Fibroblast of lung (primary cell): ENCODE results near the gene ZBTB7B. TPM values are rescaled to one million over a fixed set of nuclear protein-coding genes. Genes with fewer than 3 reads are reported as not detected.
A peak's percentile ranks its signal among the peaks of the same experiment; 100 is the strongest.

ENCODE experiments used
- DNase-seq, 2 donors: peaks; one replicate each; pipeline versions ENCODE4 v3.0.0 to v3.0.0-alpha.2; 2010; ENCODE audit warnings: low read depth in 2 of 2
- H2AFZ ChIP-seq: 2 replicates; pipeline ENCODE4 v1.5.1; 2012; ENCODE audit warnings: low read length, control low read depth, inconsistent platforms
- H3K27ac ChIP-seq: 2 replicates; pipeline ENCODE4 v1.5.1; 2011; ENCODE audit warnings: low read length, control low read depth; ENCODE audit not compliant: insufficient read depth
- H3K27me3 ChIP-seq: 2 replicates; pipeline ENCODE4 v1.5.1; 2011; ENCODE audit warnings: mild to moderate bottlenecking, low read length; ENCODE audit not compliant: control insufficient read depth, insufficient read depth
- H3K36me3 ChIP-seq: 2 replicates; pipeline ENCODE4 v1.5.1; 2011; ENCODE audit warnings: low read length; ENCODE audit not compliant: control insufficient read depth, insufficient read depth
- H3K4me1 ChIP-seq: 2 replicates; pipeline ENCODE4 v1.5.1; 2011; ENCODE audit warnings: low read length; ENCODE audit not compliant: control insufficient read depth, insufficient read depth; ENCODE audit errors: extremely low read depth
- H3K4me2 ChIP-seq: 2 replicates; pipeline ENCODE4 v1.5.1; 2011; ENCODE audit warnings: low read length, control low read depth; ENCODE audit not compliant: insufficient read depth; ENCODE audit errors: extremely low read depth
- H3K4me3 ChIP-seq, 4 experiments: fragments of 200-600 bp in 1 of 4; sonication (generic) in 1 of 4; replicated peaks in 1 of 4; 2 replicates each; pipeline ENCODE4 v1.5.1; 2011 to 2016; ENCODE audit warnings: low read length in 4 of 4, low read depth in 3 of 4, mild to moderate bottlenecking in 3 of 4, control low read depth in 2 of 4, inconsistent platforms in 1 of 4, mixed read lengths in 1 of 4; ENCODE audit not compliant: insufficient read depth in 1 of 4; ENCODE audit errors: control extremely low read depth in 1 of 4
- H3K79me2 ChIP-seq: 2 replicates; pipeline ENCODE4 v1.5.1; 2012; ENCODE audit warnings: mild to moderate bottlenecking, low read length, inconsistent platforms; ENCODE audit not compliant: control insufficient read depth, insufficient read depth
- H3K9ac ChIP-seq: 2 replicates; pipeline ENCODE4 v1.5.1; 2011; ENCODE audit warnings: mild to moderate bottlenecking, low read length, control low read depth; ENCODE audit not compliant: insufficient read depth
- H3K9me3 ChIP-seq: 2 replicates; pipeline ENCODE4 v1.5.1; 2012; ENCODE audit warnings: low read depth, low read length; ENCODE audit not compliant: control insufficient read depth, insufficient read depth
- H4K20me1 ChIP-seq: 2 replicates; pipeline ENCODE4 v1.5.1; 2011; ENCODE audit warnings: low read length; ENCODE audit not compliant: control insufficient read depth, insufficient read depth; ENCODE audit errors: extremely low read depth
- CTCF ChIP-seq, 2 donors: IDR thresholded peaks in 1 of 2; conservative IDR thresholded peaks in 1 of 2; 1 replicate in 1 of 2; 2 replicates in 1 of 2; pipeline ENCODE4 v1.5.1; 2011 to 2012; ENCODE audit warnings: low read length in 2 of 2, control low read depth in 1 of 2, inconsistent platforms in 1 of 2, low read depth in 1 of 2, mild to moderate bottlenecking in 1 of 2
- EZH2 ChIP-seq: IDR thresholded peaks from 2 replicates; pipeline ENCODE4 v1.5.1; 2012; ENCODE audit warnings: low read length, control low read depth, mild to moderate bottlenecking; ENCODE audit errors: missing control alignments
- polyA plus RNA-seq, 2 donors: library from polyadenylated mRNA; depleted of rRNA in 1 of 2; stranded (reverse) in 1 of 2; unstranded in 1 of 2; fragments of >200 nt; gene quantifications; 2 replicates each; pipeline ENCODE4 v1.2.1, GENCODE V29; 2011 to 2012; ENCODE audit warnings: missing spikeins in 1 of 2
- total RNA-seq: library from RNA; depleted of rRNA; stranded (reverse); fragments of >200 nt; gene quantifications from 2 replicates; pipeline ENCODE4 v1.2.1, GENCODE V29; 2014

The ZBTB7B gene
- total and polyA plus RNA-seq, 2 donors (not counting 1 experiment from before 2014, with no cell fraction given), result 7.0 to 19.3 TPM

- no peak for TF ChIP-seq EZH2
- TF ChIP-seq CTCF (conservative IDR thresholded peaks at IDR 0.05 in 1 of 2, IDR thresholded peaks at IDR 0.05 in 1 of 2; ENCODE audit: low read depth in 1 of 2, low read length in 2 of 2), result peak; percentile 12 to 40
- H3K79me2 ChIP-seq, result no peaks in the 10 kb centered on the region
- no peaks in the 10 kb centered on the region for H3K9me3 ChIP-seq
- peaks cover 6% of the 10 kb centered on the region for H3K36me3 ChIP-seq
- no peaks in the 10 kb centered on the region for H4K20me1 ChIP-seq
- no peak overlapping the region for H3K4me2 ChIP-seq
- H3K4me1 ChIP-seq, result no peaks in the 10 kb centered on the region
- no peak overlapping the region for H3K27ac ChIP-seq
- no peak overlapping the region for H3K9ac ChIP-seq
- no peak overlapping the region for H3K4me3 ChIP-seq
- DNase-seq, result peak; percentile 59 to 64
- H2AFZ ChIP-seq, result no peak overlapping the region
- no peaks in the 10 kb centered on the region for H3K27me3 ChIP-seq
Measured at GRCh38 chr1:154992721-154993571, 9.7 kb upstream of the ZBTB7B start.

GRCh38 chr1:154993572-154994268 lies 8.9 kb upstream of the ZBTB7B start, which contains the start of gene LENEP:
LENEP (plus strand) TSS chr1:154993586; CDS start chr1:154993608, 22 bp downstream.
- H3K27ac ChIP-seq, result peak within 1 kb of the TSS; percentile 7
- no peak within 1 kb of the TSS for H3K4me3 ChIP-seq
- no peak within 1 kb of the TSS for H3K4me2 ChIP-seq
- DNase-seq, result no peak
- H3K27me3 ChIP-seq, result no peaks in the 10 kb centered on the region
- TF ChIP-seq CTCF (conservative IDR thresholded peaks at IDR 0.05 in 1 of 2, IDR thresholded peaks at IDR 0.05 in 1 of 2; ENCODE audit: low read depth in 1 of 2, low read length in 2 of 2) (no peak), EZH2 (no peak)
- H3K4me1 ChIP-seq, result no peaks in the 10 kb centered on the region
- peaks cover under 1% of the 10 kb centered on the region for H3K36me3 ChIP-seq
- no peak within 1 kb of the TSS for H3K9ac ChIP-seq
- no peaks in the 10 kb centered on the region for H3K79me2 ChIP-seq
- H3K9me3 ChIP-seq, result no peaks in the 10 kb centered on the region
- no peak within 1 kb of the TSS for H2AFZ ChIP-seq
- no peaks in the 10 kb centered on the region for H4K20me1 ChIP-seq

GRCh38 chr1:154994269-154994587 lies 8.4 kb upstream of the ZBTB7B start:
- no peak overlapping the region for H3K27ac ChIP-seq
- peaks cover 2% of the 10 kb centered on the region for H3K4me1 ChIP-seq
- H3K4me3 ChIP-seq, result no peak overlapping the region
- no peak overlapping the region for H2AFZ ChIP-seq
- no peaks in the 10 kb centered on the region for H3K27me3 ChIP-seq
- H3K36me3 ChIP-seq, result no peaks in the 10 kb centered on the region
- H3K4me2 ChIP-seq, result no peak overlapping the region
- H3K9ac ChIP-seq, result no peak overlapping the region
- H3K79me2 ChIP-seq, result no peaks in the 10 kb centered on the region
- no peaks in the 10 kb centered on the region for H3K9me3 ChIP-seq
- DNase-seq, result peak in 1 of 2 donors; percentile 10
- TF ChIP-seq CTCF (conservative IDR thresholded peaks at IDR 0.05 in 1 of 2, IDR thresholded peaks at IDR 0.05 in 1 of 2; ENCODE audit: low read depth in 1 of 2, low read length in 2 of 2), result no peak
- TF ChIP-seq EZH2, result no peak
- no peaks in the 10 kb centered on the region for H4K20me1 ChIP-seq
